Activated T-helper 17 cell treated with anti-CD3 and anti-CD28 coated beads, Interleukin-2, amount 50 U/mL, for 72 hours (primary cell): ENCODE results near the gene INTS7. TPM values are rescaled to one million over a fixed set of nuclear protein-coding genes. Genes with fewer than 3 reads are reported as not detected.
A peak's percentile ranks its signal among the peaks of the same experiment; 100 is the strongest.
"Not testable (repeated sequence)": the region's sequence is repeated elsewhere in the genome, so short reads cannot be mapped to it uniquely, and the experiment has no call there.

Experiments used
- ATAC-seq: fragments of 150-1000 bp; cut with Tn5 transposase; replicated peaks from 2 replicates; pipeline ENCODE4 v1.10.0; 2021; ENCODE audit warnings: mild to moderate bottlenecking, moderate library complexity
- H3K27ac Mint-ChIP-seq: one replicate; pipeline ENCODE4 v1.8.0; 2022; ENCODE audit warnings: mixed read lengths
- H3K27me3 Mint-ChIP-seq: one replicate; pipeline ENCODE4 v1.8.0; 2022; ENCODE audit warnings: mixed read lengths
- H3K36me3 Mint-ChIP-seq: one replicate; pipeline ENCODE4 v1.8.0; 2022; ENCODE audit warnings: low read depth, mild to moderate bottlenecking, mixed read lengths
- H3K4me1 Mint-ChIP-seq: one replicate; pipeline ENCODE4 v1.8.0; 2022; ENCODE audit warnings: mixed read lengths
- H3K4me3 Mint-ChIP-seq: one replicate; pipeline ENCODE4 v1.8.0; 2022; ENCODE audit warnings: mild to moderate bottlenecking, mixed read lengths
- H3K9me3 Mint-ChIP-seq: one replicate; pipeline ENCODE4 v1.8.0; 2022; ENCODE audit warnings: mixed read lengths
- total RNA-seq, 2 donors: library from RNA; stranded (reverse); gene quantifications; one replicate each; pipeline ENCODE4 v1.2.3, GENCODE V29; 2022

INTS7 gene
- total RNA-seq, 2 donors from 2014 or later: 22.8 to 40.2 TPM

DNA sequence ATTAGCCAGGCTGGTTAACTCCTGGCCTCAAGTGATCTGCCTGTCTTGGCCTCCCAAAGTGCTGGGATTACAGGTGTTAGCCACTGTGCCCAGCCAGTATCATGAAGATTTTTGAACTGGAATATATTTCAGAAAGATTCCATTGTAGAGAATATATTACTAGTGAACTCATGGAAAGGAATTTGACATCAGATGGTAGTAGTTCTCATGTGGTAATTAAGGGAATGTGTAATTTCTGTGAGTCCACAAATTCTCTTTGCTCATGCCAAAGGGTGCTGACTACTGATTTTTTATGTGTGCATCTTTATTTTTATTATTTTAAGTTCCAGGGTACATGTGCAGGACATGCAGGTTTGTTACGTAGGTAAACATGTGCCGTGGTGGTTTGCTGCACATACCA is 10.6 kb upstream of the INTS7 start:
- Mint-ChIP-seq H3K9me3 (no peaks in the 10 kb centered on the region), H3K4me3 (no peak overlapping the region), H3K36me3 (peaks cover 100% of the 10 kb centered on the region), H3K27ac (no peak overlapping the region), H3K27me3 (no peaks in the 10 kb centered on the region), H3K4me1 (peaks cover 25% of the 10 kb centered on the region)
- no peak for ATAC-seq

DNA sequence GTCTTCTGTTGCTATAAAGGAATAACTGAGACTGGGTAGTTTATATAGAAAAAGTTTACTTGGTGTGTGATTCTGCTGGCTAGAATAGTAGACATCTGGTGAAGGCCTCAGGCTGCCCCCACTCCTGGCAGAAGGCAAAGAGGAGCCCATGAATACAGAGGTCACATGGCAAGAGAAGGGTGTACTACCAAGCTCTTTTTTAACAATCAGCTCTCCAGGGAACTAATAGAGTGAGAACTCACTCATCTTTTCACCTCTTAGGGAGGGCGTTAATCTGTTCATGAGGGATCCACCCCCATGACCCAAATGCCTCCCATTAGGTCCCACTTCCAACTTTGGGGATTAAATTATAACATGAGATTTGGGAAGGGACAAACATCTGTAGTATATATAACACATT is 9.5 kb upstream of the INTS7 start:
- Mint-ChIP-seq H3K27ac (no peak overlapping the region), H3K9me3 (no peaks in the 10 kb centered on the region), H3K36me3 (peaks cover 100% of the 10 kb centered on the region)

DNA sequence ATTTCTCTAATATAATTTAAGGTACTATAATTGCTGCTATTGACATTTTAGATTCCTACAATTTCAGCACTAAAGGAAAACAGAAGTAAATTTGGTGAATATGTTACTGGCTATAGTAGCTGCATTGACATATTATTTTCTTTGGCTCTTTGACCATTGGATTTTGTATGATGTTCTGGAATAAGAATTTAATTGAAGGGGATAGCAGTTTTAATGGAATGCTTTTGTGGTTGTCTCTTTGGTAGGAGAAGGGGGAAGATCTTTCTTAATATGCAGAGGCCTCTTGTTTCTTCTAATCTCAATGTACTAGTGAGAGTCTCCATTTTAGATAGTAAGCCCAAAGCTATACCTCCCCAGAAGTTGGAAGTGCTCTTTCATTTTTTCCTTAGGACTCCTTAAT is 7.1 kb upstream of the INTS7 start:
- Mint-ChIP-seq H3K4me3 (no peak overlapping the region), H3K27ac (no peak overlapping the region), H3K36me3 (peaks cover 99% of the 10 kb centered on the region), H3K9me3 (no peaks in the 10 kb centered on the region), H3K4me1 (peaks cover 40% of the 10 kb centered on the region), H3K27me3 (no peaks in the 10 kb centered on the region)
- ATAC-seq: no peak

More for the DNA sequence above, 9.5 kb upstream of the INTS7 start:
- H3K4me3 Mint-ChIP-seq: no peak overlapping the region
- peaks cover 29% of the 10 kb centered on the region for H3K4me1 Mint-ChIP-seq
- H3K27me3 Mint-ChIP-seq: no peaks in the 10 kb centered on the region
- ATAC-seq: no peak

DNA sequence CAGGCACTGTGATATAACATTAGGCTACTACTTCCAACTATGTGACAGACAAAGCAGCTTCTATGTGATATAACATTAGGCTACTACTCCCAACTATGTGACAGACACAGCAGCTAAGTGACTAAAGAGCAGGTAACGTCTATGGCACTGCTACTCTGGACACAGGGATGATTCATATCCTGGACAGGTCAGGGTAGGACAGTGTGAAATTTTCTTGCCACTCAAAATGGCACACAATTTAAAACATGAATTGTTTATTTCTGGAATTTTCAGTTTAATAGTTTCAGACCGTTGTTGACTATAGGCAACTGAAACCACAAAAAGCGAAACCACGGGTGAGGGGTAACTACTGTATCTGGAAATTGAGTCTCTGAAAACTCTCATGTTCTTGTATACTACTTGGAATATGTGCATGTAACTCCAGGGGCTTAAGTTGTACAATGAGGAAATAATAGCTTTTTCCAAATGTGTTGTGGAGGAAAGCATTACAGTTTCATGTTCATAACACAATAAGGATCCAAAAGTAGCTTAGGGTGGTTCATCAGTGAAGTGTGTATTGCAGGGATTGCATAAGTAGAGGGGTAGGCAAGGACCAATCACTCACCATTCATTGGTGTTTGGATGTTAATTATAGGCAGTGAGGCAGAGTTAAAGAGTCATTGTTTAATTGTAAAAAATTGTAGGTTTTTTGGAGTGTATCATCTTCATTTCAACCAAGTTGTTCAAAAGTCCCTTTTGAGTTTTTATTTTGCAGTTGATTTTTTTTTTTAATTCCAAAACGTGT is 5.5 kb upstream of the INTS7 start:
- H3K27ac Mint-ChIP-seq: no peak overlapping the region
- peak; percentile 44 for ATAC-seq
- no peaks in the 10 kb centered on the region for H3K27me3 Mint-ChIP-seq
- H3K4me3 Mint-ChIP-seq: peak overlapping the region; percentile 50
- peaks cover 38% of the 10 kb centered on the region for H3K4me1 Mint-ChIP-seq
- peaks cover 99% of the 10 kb centered on the region for H3K36me3 Mint-ChIP-seq
- H3K9me3 Mint-ChIP-seq: no peaks in the 10 kb centered on the region

DNA sequence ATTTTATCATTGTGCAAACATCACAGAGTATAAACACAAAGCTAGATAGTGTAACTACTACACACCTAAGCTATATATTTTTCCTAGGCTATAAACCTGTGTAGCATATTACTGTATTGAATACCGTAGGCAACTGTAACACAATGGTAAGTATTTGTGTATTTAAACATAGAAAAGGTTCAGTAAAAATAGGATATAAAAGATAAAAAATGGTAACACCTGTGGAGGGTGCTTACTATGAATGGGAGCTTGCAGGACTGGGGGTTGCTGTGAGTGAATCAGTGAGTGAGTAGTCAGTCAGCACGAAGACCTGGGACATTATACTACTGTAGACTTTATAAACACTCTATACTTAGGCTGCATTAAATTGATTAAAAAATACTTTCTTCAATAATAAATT is 4.3 kb upstream of the INTS7 start:
- Mint-ChIP-seq H3K9me3 (no peaks in the 10 kb centered on the region), H3K36me3 (peaks cover 99% of the 10 kb centered on the region), H3K27me3 (no peaks in the 10 kb centered on the region), H3K4me1 (peaks cover 35% of the 10 kb centered on the region), H3K27ac (no peak overlapping the region), H3K4me3 (no peak overlapping the region)
- ATAC-seq: no peak

DNA sequence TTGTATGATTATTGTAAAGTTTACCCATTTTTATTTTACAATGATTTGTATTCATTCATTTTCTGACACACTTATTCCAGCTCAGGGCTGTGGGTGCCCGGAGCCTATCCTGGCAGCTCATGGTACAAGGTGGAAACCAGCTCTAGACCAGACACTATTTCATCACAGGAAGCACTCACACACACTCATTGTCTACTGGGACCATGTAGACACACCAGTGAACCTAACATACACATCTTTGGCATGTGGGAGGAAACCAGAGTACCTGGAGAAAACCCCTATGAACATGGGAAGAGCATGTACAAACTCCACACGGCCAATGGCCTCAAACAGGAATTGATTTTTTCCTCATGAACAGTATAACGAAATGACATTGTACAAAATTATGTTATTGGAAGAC is 2.5 kb upstream of the INTS7 start:
- no peak for ATAC-seq
- H3K27me3 Mint-ChIP-seq: no peaks in the 10 kb centered on the region
- no peak overlapping the region for H3K27ac Mint-ChIP-seq
- peak overlapping the region; percentile 92 for H3K4me3 Mint-ChIP-seq
- peaks cover 89% of the 10 kb centered on the region for H3K36me3 Mint-ChIP-seq
- peaks cover 41% of the 10 kb centered on the region for H3K4me1 Mint-ChIP-seq
- H3K9me3 Mint-ChIP-seq: no peaks in the 10 kb centered on the region

DNA sequence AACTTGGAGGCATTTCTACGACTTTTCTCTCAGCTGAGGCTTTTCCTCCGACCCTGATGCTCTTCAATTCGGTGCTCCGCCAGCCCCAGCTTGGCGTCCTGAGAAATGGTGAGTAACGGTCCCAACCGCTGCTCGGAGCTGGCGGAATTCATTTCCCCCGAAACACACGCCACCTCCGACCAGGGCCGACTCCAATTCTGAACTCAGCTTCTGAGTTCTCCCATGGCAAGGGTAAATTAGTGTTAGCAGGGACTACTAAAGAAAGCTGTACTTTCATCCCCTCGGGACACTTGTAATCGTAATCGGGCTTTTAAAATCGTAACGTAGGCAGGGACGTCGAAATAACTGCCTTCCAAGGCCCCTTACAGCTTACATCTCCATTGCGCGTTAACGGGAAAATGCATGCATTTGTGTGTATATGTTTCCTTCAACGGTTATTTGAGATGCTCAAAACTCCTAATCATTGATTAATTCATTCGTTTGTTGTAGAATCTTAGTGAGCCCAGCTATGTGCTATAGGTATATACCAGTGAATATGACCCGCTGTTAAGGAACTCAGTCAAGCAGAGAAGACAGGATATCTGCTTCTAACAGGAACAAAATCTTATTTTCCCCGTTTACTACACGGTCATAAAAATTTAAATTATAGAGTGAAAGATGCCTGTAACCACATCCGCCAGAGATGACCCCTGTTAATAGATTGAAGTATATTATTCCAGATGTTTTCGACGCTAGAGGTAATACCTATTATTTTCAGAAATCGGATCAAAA is 663 bp upstream of the INTS7 start:
- Mint-ChIP-seq H3K27me3 (no peaks in the 10 kb centered on the region), H3K36me3 (peaks cover 82% of the 10 kb centered on the region), H3K27ac (peak overlapping the region; percentile 98), H3K4me3 (peak overlapping the region; percentile 92), H3K9me3 (no peaks in the 10 kb centered on the region), H3K4me1 (peaks cover 48% of the 10 kb centered on the region)
- peak; percentile 14 for ATAC-seq

DNA sequence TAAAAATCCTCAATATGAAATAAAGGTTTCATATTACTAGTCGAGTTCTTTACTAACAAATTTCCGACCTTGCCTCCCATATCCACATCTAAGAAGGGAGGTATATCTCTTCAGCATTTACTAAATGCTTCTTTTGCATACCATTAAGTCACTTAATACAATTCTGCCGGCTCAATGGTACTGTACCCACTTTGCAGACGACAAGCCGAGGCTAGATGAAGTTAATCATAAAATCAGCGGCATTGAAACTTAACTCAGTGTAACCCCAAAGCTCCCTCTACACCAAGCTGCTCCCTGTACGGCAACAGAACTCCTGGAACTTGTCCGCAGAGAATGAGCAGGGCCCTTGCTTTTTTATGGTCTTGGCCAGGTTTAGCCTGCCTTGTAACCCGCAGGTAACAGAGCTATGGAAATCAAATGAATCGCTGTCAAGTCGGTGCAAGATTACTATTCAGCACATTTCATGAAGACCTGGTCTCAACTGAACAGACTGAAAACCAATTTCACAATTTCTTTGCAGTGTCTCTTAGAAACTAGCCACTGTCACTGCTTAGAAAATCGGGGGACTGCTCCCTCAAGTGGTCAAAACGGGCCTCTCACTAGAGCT is 738 bp downstream of the INTS7 start:
- Mint-ChIP-seq H3K4me3 (peak overlapping the region; percentile 92), H3K36me3 (peaks cover 76% of the 10 kb centered on the region), H3K9me3 (no peaks in the 10 kb centered on the region), H3K27me3 (no peaks in the 10 kb centered on the region), H3K4me1 (peaks cover 45% of the 10 kb centered on the region), H3K27ac (peak overlapping the region; percentile 98)
- no peak for ATAC-seq

DNA sequence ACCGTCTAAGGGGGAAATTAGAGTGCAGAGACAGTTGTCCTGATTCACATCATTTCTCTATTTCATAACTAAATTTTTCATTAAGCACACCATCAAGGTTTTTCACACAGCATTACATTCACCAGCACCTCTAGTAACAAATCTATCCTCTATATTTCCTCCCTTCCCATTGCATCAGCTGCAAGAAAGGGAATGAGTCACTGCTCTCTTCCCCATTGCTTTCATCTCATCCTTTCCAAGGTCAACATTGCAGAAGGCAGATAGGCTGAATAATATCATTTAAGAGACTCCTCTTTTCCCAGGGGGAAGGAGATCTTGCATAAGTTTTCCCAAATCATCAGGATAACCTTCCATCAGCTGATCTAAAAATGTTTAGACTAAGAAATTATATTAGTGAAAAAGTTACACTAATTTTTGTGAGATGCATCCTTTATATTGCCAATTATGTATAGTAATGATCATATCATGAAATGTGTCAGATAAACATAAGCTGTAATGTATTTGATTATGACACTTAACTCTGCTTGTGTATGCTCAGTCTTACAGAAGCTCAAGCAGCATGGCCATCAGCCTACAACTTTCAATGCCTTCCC is 4.3 kb downstream of the INTS7 start:
- H3K4me1 Mint-ChIP-seq: peaks cover 33% of the 10 kb centered on the region
- peaks cover 40% of the 10 kb centered on the region for H3K36me3 Mint-ChIP-seq
- peak overlapping the region; percentile 92 for H3K4me3 Mint-ChIP-seq
- ATAC-seq: peak; percentile 3
- no peaks in the 10 kb centered on the region for H3K27me3 Mint-ChIP-seq
- H3K9me3 Mint-ChIP-seq: no peaks in the 10 kb centered on the region
- H3K27ac Mint-ChIP-seq: peak overlapping the region; percentile 76

DNA sequence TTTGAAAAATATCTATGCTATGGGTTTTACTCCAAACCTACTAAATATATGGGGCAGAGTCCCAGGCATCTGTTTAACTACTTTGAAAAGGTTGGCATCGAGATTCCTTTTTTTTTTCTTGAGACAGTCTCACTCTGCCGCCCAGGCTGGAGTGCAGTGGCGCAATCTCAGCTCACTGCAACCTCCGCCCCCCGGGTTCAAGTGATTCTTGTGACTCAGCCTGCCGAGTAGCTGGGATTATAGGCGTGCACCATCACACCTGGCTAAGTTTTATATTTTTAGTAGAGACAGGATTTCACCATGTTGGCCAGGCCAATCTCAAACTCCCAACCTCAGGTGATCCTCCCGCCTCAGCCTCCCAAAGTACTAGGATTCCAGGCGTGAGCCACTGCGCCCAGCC is 7.6 kb downstream of the INTS7 start:
- not testable (repeated sequence) for H3K4me3 Mint-ChIP-seq, H3K27me3 Mint-ChIP-seq, ATAC-seq, H3K9me3 Mint-ChIP-seq, H3K27ac Mint-ChIP-seq
- Mint-ChIP-seq H3K4me1 (peaks cover 29% of the 10 kb centered on the region), H3K36me3 (peaks cover 31% of the 10 kb centered on the region)

DNA sequence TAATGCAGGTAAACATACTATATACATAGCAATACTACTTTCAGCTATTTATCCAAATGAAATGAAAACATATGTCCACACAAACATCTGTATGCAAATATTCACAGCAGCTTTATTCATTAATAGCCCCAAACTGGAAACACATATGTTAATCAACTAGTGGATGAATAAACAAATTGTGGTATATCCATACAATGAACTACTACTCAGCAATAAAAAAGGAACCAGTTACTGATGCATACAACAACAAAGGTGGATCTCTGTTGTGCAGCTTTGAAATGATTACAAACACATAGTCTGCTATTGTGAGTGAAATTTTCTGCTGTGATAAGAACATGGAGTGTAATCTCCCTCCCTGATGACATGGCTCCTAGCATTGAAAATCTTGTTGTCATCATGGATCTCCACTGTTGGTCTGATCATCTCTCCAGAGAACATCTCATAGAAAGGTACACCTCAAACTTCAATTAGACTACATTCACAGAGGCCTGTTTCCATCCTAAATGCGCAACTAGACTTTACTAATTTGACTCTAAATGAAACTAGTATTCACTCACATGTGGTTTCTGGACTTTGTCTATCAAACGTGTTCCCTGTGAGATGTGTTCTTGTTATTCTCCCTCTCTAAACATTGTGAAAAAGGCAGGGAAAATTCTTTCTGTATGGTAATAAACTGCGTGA is 10.7 kb downstream of the INTS7 start:
- Mint-ChIP-seq H3K36me3 (peaks cover 28% of the 10 kb centered on the region), H3K4me3 (no peak overlapping the region), H3K4me1 (peaks cover 9% of the 10 kb centered on the region), H3K27ac (no peak overlapping the region), H3K27me3 (no peaks in the 10 kb centered on the region), H3K9me3 (peaks cover 4% of the 10 kb centered on the region)
- ATAC-seq: peak; percentile 53

DNA sequence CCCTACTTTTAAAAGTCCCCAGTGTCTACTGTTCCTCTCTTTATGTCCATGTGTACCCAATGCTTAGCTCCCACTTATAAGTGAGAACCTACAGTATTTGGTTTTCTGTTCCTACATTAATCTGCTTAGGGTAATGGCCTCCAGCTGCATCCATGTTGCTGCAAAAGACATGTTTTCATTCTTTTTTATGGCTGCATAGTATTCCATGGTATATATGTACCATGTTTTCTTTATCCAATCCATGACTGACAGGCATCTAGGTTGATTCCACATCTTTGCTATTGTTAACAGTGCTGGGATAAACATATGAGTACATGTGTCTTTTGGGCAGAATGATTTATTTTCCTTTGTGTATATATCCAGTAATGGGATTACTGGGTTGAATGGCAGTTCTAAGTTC is 12.4 kb downstream of the INTS7 start:
- H3K27me3 Mint-ChIP-seq, H3K27ac Mint-ChIP-seq, H3K4me1 Mint-ChIP-seq, ATAC-seq, H3K9me3 Mint-ChIP-seq, H3K4me3 Mint-ChIP-seq: not testable (repeated sequence)
- peaks cover 32% of the 10 kb centered on the region for H3K36me3 Mint-ChIP-seq

DNA sequence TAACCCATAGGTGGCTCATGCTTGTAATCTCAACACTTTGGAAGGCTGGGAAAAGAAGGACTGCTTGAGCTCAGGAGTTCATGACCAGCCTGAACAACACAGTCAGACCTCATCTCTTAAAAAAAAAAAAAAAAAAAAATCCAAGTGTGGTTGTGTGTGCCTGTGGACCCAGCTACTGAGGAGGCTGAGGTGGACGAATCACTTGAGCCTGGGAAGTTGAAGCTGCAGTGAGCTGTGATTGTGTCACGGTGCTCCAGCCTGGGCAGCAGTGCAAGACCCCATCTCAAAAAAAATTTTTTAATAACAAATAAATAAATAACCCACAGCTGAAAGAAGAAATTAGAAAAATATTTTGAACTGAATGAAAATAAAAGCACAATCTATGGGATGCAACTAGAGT is 13.8 kb downstream of the INTS7 start:
- Mint-ChIP-seq H3K27me3 (no peaks in the 10 kb centered on the region), H3K4me1 (peaks cover 5% of the 10 kb centered on the region), H3K4me3 (no peak overlapping the region), H3K36me3 (peaks cover 42% of the 10 kb centered on the region), H3K27ac (no peak overlapping the region), H3K9me3 (peaks cover 4% of the 10 kb centered on the region)
- no peak for ATAC-seq

DNA sequence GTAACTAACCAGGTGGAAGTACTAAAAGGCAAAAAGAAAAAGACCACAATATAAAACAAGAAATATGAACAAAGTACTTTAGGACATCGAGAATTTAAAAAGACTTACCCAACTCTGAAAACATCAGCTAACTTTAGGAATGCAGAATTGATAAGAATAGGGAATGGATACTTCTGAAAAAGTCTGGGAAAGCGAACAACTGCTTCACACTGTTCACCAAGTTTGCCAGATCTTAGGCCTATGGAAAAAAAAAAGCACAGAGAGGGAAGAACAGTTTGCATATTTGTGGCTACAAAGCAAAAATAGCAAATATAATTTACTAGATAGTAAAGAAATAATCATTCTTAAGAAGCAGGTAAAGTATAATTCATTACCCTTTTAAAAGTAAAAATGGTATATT is 14.4 kb downstream of the INTS7 start:
- Mint-ChIP-seq H3K27me3 (no peaks in the 10 kb centered on the region), H3K4me3 (no peak overlapping the region), H3K9me3 (peaks cover 4% of the 10 kb centered on the region), H3K27ac (no peak overlapping the region), H3K36me3 (peaks cover 48% of the 10 kb centered on the region), H3K4me1 (peaks cover 5% of the 10 kb centered on the region)
- ATAC-seq: no peak
